ENCODE measurements around the gene KDM3B. TPM values are rescaled to one million over a fixed set of nuclear protein-coding genes. Genes with fewer than 3 reads are reported as not detected.

Gene KDM3B
- total RNA-seq, 4 donors from 2014 or later, result 55.3 to 85.2 (median 68.1) TPM

DNA sequence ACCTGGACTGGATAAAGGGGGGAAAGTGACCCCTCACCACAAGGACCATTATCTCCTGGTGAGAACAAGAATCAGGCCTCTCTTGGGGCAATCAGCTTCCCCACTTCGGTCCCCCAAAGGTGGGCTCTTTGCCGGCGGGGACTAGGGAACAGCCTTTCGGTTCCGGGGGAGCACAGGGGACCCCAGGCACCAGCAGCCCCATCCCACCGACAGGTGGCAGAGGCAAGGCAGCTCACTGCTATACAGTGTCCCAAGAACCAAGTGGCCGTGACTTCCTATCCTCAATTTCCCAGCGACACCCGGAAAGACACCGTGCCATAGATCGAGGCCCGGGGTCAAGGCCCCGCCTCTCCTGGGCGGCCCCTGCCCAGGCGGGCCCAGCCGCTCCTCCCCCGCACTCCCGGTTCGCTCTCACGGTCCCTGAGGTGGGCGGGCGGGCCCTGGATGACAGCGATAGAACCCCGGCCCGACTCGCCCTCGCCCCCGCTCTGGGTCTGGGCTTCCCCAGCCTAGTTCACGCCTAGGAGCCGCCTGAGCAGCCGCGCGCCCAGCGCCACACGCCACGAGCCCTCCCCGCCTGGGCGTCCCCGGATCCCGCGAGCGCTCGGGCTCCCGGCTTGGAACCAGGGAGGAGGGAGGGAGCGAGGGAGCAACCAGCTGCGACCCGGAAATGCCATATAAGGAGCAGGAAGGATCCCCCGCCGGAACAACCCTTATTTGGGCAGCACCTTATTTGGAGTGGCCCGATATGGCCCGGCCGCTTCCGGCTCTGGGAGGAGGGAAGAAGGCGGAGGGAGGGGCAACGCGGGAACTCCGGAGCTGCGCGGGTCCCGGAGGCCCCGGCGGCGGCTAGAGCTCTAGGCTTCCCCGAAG lies 112.1 kb downstream of the KDM3B start:
- peak overlapping the region; percentile 78 to 93 (median 88) for H3K4me3 ChIP-seq
- H3K27me3 ChIP-seq, result no peaks in the 10 kb centered on the region
- no peaks in the 10 kb centered on the region for H3K9me3 ChIP-seq
- TF ChIP-seq POLR2A (IDR thresholded peaks at IDR 0.05), result peak; percentile 86 to 89
- TF ChIP-seq, protein P1, sequence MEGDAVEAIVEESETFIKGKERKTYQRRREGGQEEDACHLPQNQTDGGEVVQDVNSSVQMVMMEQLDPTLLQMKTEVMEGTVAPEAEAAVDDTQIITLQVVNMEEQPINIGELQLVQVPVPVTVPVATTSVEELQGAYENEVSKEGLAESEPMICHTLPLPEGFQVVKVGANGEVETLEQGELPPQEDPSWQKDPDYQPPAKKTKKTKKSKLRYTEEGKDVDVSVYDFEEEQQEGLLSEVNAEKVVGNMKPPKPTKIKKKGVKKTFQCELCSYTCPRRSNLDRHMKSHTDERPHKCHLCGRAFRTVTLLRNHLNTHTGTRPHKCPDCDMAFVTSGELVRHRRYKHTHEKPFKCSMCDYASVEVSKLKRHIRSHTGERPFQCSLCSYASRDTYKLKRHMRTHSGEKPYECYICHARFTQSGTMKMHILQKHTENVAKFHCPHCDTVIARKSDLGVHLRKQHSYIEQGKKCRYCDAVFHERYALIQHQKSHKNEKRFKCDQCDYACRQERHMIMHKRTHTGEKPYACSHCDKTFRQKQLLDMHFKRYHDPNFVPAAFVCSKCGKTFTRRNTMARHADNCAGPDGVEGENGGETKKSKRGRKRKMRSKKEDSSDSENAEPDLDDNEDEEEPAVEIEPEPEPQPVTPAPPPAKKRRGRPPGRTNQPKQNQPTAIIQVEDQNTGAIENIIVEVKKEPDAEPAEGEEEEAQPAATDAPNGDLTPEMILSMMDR (IDR thresholded peaks at IDR 0.05), result peak in 1 of 6 experiments; percentile 12
- peaks cover 0 to 32% (median 9%) of the 10 kb centered on the region in 4 donors for H3K4me1 ChIP-seq
- no peaks in the 10 kb centered on the region for H3K36me3 ChIP-seq
- DNase-seq, result peak; percentile 95 to 98 (median 96)
- H3K27ac ChIP-seq, result peak overlapping the region; percentile 95 to 99 (median 96)

DNA sequence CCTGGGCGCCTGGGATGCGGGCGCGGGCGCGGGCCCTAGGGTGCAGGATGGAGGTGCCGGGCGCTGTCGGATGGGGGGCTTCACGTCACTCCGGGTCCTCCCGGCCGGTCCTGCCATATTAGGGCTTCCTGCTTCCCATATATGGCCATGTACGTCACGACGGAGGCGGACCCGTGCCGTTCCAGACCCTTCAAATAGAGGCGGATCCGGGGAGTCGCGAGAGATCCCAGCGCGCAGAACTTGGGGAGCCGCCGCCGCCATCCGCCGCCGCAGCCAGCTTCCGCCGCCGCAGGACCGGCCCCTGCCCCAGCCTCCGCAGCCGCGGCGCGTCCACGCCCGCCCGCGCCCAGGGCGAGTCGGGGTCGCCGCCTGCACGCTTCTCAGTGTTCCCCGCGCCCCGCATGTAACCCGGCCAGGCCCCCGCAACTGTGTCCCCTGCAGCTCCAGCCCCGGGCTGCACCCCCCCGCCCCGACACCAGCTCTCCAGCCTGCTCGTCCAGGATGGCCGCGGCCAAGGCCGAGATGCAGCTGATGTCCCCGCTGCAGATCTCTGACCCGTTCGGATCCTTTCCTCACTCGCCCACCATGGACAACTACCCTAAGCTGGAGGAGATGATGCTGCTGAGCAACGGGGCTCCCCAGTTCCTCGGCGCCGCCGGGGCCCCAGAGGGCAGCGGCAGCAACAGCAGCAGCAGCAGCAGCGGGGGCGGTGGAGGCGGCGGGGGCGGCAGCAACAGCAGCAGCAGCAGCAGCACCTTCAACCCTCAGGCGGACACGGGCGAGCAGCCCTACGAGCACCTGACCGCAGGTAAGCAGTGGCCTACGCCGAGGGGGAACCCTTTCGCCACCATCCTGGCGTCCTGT lies 113.0 kb downstream of the KDM3B start, which contains the start of gene EGR1:
TSS of gene EGR1 (plus strand) at position 219 of the 864 bp plus-strand sequence. CDS start at position 502, 283 bp downstream.
- Histone ChIP-seq H3K4me3 (peak within 1 kb of the TSS; percentile 78 to 93 (median 88)), H3K27ac (peak within 1 kb of the TSS; percentile 95 to 99 (median 96)), H3K9me3 (no peaks in the 10 kb centered on the region), H3K36me3 (no peaks in the 10 kb centered on the region), H3K4me1 (peaks cover 0 to 32% (median 7%) of the 10 kb centered on the region in 4 donors), H3K27me3 (no peaks in the 10 kb centered on the region)
- peak; percentile 97 to 98 (median 97) for DNase-seq
- TF ChIP-seq, protein P1 (IDR thresholded peaks at IDR 0.05), result peak in 3 of 6 experiments; percentile 10 to 28 (median 27)
- peak; percentile 96 to 99 for TF ChIP-seq POLR2A (IDR thresholded peaks at IDR 0.05)

DNA sequence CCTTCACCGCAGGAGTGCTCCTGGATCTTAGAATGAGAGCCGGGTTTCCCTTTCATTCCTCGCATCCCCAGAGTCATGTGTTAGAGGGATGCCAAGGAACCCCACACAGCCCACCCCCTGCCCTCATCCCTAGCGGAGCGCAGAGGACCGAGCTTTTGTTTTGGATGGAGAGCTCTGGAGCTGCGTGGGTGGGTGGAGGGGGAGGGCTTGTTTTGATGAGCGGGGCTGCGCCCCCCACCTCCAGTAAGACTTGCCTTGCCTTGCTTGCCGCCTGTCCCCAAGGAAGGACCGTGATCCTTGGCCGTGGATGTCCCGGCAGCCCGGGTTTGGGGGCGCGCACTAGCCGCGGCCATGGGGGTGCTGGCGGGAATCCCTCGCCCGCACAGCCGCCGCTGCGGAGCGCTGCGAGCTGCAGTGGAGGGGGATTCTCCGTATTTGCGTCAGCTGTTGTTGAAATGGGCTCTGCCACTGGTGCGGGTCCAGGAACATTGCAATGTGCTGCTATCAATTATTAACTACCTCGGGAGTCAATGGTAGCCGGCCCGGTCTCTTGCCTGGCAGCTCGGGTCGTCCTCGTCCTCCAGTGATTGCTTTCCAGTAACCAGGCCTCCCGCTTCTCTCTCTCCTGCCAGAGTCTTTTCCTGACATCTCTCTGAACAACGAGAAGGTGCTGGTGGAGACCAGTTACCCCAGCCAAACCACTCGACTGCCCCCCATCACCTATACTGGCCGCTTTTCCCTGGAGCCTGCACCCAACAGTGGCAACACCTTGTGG lies 113.8 kb downstream of the KDM3B start:
- H3K27me3 ChIP-seq, result no peaks in the 10 kb centered on the region
- peak in 1 of 3 donors; percentile 60 for DNase-seq
- no peaks in the 10 kb centered on the region for H3K9me3 ChIP-seq
- peak overlapping the region in 3 of 4 donors; percentile 4 to 97 (median 96) for H3K27ac ChIP-seq
- no peak for TF ChIP-seq POLR2A (IDR thresholded peaks at IDR 0.05)
- TF ChIP-seq, protein P1 (IDR thresholded peaks at IDR 0.05), result no peak
- H3K4me3 ChIP-seq, result peak overlapping the region; percentile 78 to 93 (median 88)
- no peaks in the 10 kb centered on the region for H3K36me3 ChIP-seq
- peaks cover 0 to 32% (median 7%) of the 10 kb centered on the region in 4 donors for H3K4me1 ChIP-seq

DNA sequence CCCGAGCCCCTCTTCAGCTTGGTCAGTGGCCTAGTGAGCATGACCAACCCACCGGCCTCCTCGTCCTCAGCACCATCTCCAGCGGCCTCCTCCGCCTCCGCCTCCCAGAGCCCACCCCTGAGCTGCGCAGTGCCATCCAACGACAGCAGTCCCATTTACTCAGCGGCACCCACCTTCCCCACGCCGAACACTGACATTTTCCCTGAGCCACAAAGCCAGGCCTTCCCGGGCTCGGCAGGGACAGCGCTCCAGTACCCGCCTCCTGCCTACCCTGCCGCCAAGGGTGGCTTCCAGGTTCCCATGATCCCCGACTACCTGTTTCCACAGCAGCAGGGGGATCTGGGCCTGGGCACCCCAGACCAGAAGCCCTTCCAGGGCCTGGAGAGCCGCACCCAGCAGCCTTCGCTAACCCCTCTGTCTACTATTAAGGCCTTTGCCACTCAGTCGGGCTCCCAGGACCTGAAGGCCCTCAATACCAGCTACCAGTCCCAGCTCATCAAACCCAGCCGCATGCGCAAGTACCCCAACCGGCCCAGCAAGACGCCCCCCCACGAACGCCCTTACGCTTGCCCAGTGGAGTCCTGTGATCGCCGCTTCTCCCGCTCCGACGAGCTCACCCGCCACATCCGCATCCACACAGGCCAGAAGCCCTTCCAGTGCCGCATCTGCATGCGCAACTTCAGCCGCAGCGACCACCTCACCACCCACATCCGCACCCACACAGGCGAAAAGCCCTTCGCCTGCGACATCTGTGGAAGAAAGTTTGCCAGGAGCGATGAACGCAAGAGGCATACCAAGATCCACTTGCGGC lies 114.6 kb downstream of the KDM3B start:
- Histone ChIP-seq H3K27me3 (no peaks in the 10 kb centered on the region), H3K4me1 (peaks cover 0 to 32% (median 7%) of the 10 kb centered on the region in 4 donors), H3K4me3 (peak overlapping the region; percentile 78 to 93 (median 88)), H3K9me3 (no peaks in the 10 kb centered on the region), H3K27ac (peak overlapping the region in 2 of 4 donors; percentile 17 to 97), H3K36me3 (no peaks in the 10 kb centered on the region)
- TF ChIP-seq POLR2A (IDR thresholded peaks at IDR 0.05), result no peak
- TF ChIP-seq, protein P1 (IDR thresholded peaks at IDR 0.05), result no peak
- no peak for DNase-seq
